SK-N-MC (cell line): Measurements from ENCODE around the gene CHM.

Experiments
- EZH2 ChIP-seq: fragments of 200-600 bp; sonication (generic); IDR thresholded peaks from one replicate; pipeline ENCODE4 v1.6.1; 2017; ENCODE audit warnings: antibody characterized with exemption
- FOXP2 ChIP-seq: optimal IDR thresholded peaks from 2 replicates; pipeline ENCODE3; 2011; ENCODE audit warnings: mild to moderate bottlenecking, moderate library complexity; ENCODE audit not compliant: insufficient read depth; ENCODE audit errors: extremely low read length, control extremely low read depth
- POLR2AphosphoS5 ChIP-seq: IDR thresholded peaks from 2 replicates; pipeline ENCODE4 v1.6.1; 2012; ENCODE audit warnings: mild to moderate bottlenecking, low read depth, low read length, borderline replicate concordance

GRCh38 chrX:85928606-85929005, 118.8 kb downstream of the CHM start:
- TF ChIP-seq POLR2AphosphoS5: no peak
- no peak for TF ChIP-seq EZH2
- TF ChIP-seq FOXP2: no peak
